ENCODE data around the gene TLR10.
"Not testable (repeated sequence)": the region's sequence is repeated elsewhere in the genome, so short reads cannot be mapped to it uniquely, and the experiment has no call there.

The TLR10 gene

DNA sequence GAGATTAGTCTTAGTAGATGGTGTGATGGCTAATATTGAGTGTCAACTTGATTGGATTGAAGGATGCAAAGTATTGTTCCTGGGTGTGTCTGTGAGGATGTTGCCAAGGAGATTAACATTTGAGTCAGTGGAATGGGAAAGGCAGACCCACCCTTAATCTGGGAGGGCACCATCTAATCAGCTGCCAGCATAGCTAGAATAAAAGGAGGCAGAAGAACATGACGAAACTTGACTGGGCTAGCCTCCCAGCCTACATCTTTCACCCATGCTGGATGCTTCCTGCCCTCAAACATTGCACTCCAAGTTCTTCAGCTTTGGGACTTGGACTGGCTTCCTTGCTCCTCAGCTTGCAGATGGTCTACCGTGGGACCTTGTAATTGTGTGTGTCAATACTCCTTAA lies 12.5 kb downstream of the TLR10 start:
- not testable (repeated sequence) for H2BK120ac ChIP-seq (ENCODE audit: low read depth, low read length); H3K27ac ChIP-seq (ENCODE audit: low read depth, low read length); H3K56ac ChIP-seq (ENCODE audit: low read length); H3K79me1 ChIP-seq (ENCODE audit: low read length); H3K79me2 ChIP-seq (ENCODE audit: control insufficient read depth, insufficient read depth, low read length); DNase-seq; H3K4me3 ChIP-seq (ENCODE audit: low read length); H3K27me3 ChIP-seq (ENCODE audit: insufficient read depth, low read length, poor library complexity); H3K18ac ChIP-seq (ENCODE audit: low read length); H4K5ac ChIP-seq (ENCODE audit: low read length); H3K36me3 ChIP-seq (ENCODE audit: control insufficient read depth, insufficient read depth, low read length); H2BK5ac ChIP-seq (ENCODE audit: low read length); H3K4ac ChIP-seq (ENCODE audit: low read depth, low read length); H3K9ac ChIP-seq (ENCODE audit: low read length); H3K4me1 ChIP-seq (ENCODE audit: control insufficient read depth, low read depth, low read length); H3K4me2 ChIP-seq (ENCODE audit: low read length); H2BK15ac ChIP-seq (replicated peaks; ENCODE audit: low read depth); H3K23ac ChIP-seq (ENCODE audit: low read length); H4K8ac ChIP-seq (ENCODE audit: low read depth, low read length); H2AK5ac ChIP-seq (ENCODE audit: low read length)
- WGBS (ENCODE audit: extremely low coverage, insufficient coverage, low lambda C conversion rate) = no CpG with 5 or more reads among the region's 2 CpGs

DNA sequence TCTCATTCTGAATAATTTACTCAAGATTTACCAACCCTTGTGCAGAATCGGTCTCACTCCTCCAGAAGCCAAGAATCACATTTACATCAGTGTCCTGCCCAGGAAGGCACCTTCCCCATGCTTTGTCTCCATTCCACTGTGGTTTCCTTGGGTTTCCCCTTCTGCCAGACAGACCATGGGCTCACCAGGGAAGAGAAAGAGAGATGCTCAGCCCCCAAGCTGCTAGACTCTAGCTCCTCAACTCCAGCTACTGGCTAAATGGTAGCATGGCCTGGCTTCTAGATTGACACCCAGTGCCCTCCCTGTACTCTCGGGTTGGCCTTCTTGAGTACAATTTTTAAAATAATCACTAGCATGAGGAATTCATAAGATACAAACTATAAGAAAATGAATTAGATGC lies 12.9 kb downstream of the TLR10 start:
- Histone ChIP-seq H2BK120ac (ENCODE audit: low read depth, low read length) (no peak overlapping the region), H3K18ac (ENCODE audit: low read length) (no peak overlapping the region), H2BK5ac (ENCODE audit: low read length) (no peak overlapping the region), H4K8ac (ENCODE audit: low read depth, low read length) (no peak overlapping the region), H3K79me1 (ENCODE audit: low read length) (no peaks in the 10 kb centered on the region), H3K4me1 (ENCODE audit: control insufficient read depth, low read depth, low read length) (no peaks in the 10 kb centered on the region), H3K56ac (ENCODE audit: low read length) (no peak overlapping the region), H3K36me3 (ENCODE audit: control insufficient read depth, insufficient read depth, low read length) (no peaks in the 10 kb centered on the region), H2BK15ac (replicated peaks; ENCODE audit: low read depth) (no peak overlapping the region), H2AK5ac (ENCODE audit: low read length) (no peak overlapping the region), H3K27ac (ENCODE audit: low read depth, low read length) (no peak overlapping the region), H3K27me3 (ENCODE audit: insufficient read depth, low read length, poor library complexity) (no peaks in the 10 kb centered on the region), H3K79me2 (ENCODE audit: control insufficient read depth, insufficient read depth, low read length) (no peaks in the 10 kb centered on the region), H3K4me3 (ENCODE audit: low read length) (no peak overlapping the region), H4K5ac (ENCODE audit: low read length) (no peak overlapping the region), H3K9ac (ENCODE audit: low read length) (no peak overlapping the region), H3K4me2 (ENCODE audit: low read length) (no peak overlapping the region), H3K23ac (ENCODE audit: low read length) (no peak overlapping the region), H3K4ac (ENCODE audit: low read depth, low read length) (no peak overlapping the region)
- DNase-seq = no peak
- WGBS (ENCODE audit: extremely low coverage, insufficient coverage, low lambda C conversion rate) = no CpG with 5 or more reads among the region's 2 CpGs

GRCh38 chr4:38769441-38769840 lies 13.3 kb downstream of the TLR10 start:
- H3K79me2 ChIP-seq (ENCODE audit: control insufficient read depth, insufficient read depth, low read length) = no peaks in the 10 kb centered on the region
- no peak overlapping the region for H3K23ac ChIP-seq (ENCODE audit: low read length)
- H3K4me2 ChIP-seq (ENCODE audit: low read length) = no peak overlapping the region
- no peak overlapping the region for H3K4me3 ChIP-seq (ENCODE audit: low read length)
- H3K4me1 ChIP-seq (ENCODE audit: control insufficient read depth, low read depth, low read length) = no peaks in the 10 kb centered on the region
- no peak overlapping the region for H4K8ac ChIP-seq (ENCODE audit: low read depth, low read length)
- H3K18ac ChIP-seq (ENCODE audit: low read length) = no peak overlapping the region
- no peak overlapping the region for H3K9ac ChIP-seq (ENCODE audit: low read length)
- no peak overlapping the region for H3K27ac ChIP-seq (ENCODE audit: low read depth, low read length)
- H3K4ac ChIP-seq (ENCODE audit: low read depth, low read length) = no peak overlapping the region
- H3K27me3 ChIP-seq (ENCODE audit: insufficient read depth, low read length, poor library complexity) = no peaks in the 10 kb centered on the region
- H2AK5ac ChIP-seq (ENCODE audit: low read length) = no peak overlapping the region
- H2BK120ac ChIP-seq (ENCODE audit: low read depth, low read length) = no peak overlapping the region
- H4K5ac ChIP-seq (ENCODE audit: low read length) = no peak overlapping the region
- H3K56ac ChIP-seq (ENCODE audit: low read length) = no peak overlapping the region
- no peak for DNase-seq
- WGBS (ENCODE audit: extremely low coverage, insufficient coverage, low lambda C conversion rate) = no CpG with 5 or more reads among the region's 2 CpGs
- H3K36me3 ChIP-seq (ENCODE audit: control insufficient read depth, insufficient read depth, low read length) = no peaks in the 10 kb centered on the region
- H2BK5ac ChIP-seq (ENCODE audit: low read length) = no peak overlapping the region
- H2BK15ac ChIP-seq (replicated peaks; ENCODE audit: low read depth) = no peak overlapping the region
- no peaks in the 10 kb centered on the region for H3K79me1 ChIP-seq (ENCODE audit: low read length)

DNA sequence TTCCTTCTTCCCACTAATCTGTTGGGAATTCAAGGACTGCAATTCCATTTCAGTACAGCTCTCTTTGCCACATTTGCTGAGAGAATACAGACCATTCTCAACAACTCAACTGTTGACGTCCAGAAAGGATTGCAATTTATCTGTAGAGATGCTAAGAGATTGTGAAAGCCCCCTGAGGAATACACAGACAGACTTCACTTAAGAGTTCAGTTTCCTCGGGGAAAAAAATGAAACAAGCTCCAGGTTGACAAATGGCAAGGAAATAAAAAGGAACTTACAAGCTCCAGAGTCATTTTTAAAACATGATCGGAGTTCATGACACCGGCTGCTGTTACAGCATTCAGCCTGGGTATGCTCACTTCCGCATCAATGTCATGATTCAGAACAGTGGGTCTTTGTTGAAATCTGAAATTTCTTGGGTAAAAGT lies 13.8 kb downstream of the TLR10 start:
- Histone ChIP-seq H2BK15ac (replicated peaks; ENCODE audit: low read depth) (no peak overlapping the region), H3K18ac (ENCODE audit: low read length) (no peak overlapping the region), H4K5ac (ENCODE audit: low read length) (no peak overlapping the region), H3K4me1 (ENCODE audit: control insufficient read depth, low read depth, low read length) (no peaks in the 10 kb centered on the region), H3K23ac (ENCODE audit: low read length) (no peak overlapping the region), H3K56ac (ENCODE audit: low read length) (no peak overlapping the region), H3K4me2 (ENCODE audit: low read length) (no peak overlapping the region), H3K4me3 (ENCODE audit: low read length) (no peak overlapping the region), H3K79me1 (ENCODE audit: low read length) (no peaks in the 10 kb centered on the region), H2AK5ac (ENCODE audit: low read length) (no peak overlapping the region), H4K8ac (ENCODE audit: low read depth, low read length) (no peak overlapping the region), H2BK120ac (ENCODE audit: low read depth, low read length) (no peak overlapping the region), H3K9ac (ENCODE audit: low read length) (no peak overlapping the region), H3K4ac (ENCODE audit: low read depth, low read length) (no peak overlapping the region), H3K27ac (ENCODE audit: low read depth, low read length) (no peak overlapping the region), H2BK5ac (ENCODE audit: low read length) (no peak overlapping the region), H3K79me2 (ENCODE audit: control insufficient read depth, insufficient read depth, low read length) (no peaks in the 10 kb centered on the region), H3K27me3 (ENCODE audit: insufficient read depth, low read length, poor library complexity) (no peaks in the 10 kb centered on the region), H3K36me3 (ENCODE audit: control insufficient read depth, insufficient read depth, low read length) (no peaks in the 10 kb centered on the region)
- no peak for DNase-seq
- WGBS (ENCODE audit: extremely low coverage, insufficient coverage, low lambda C conversion rate) = no CpG with 5 or more reads among the region's 5 CpGs

DNA sequence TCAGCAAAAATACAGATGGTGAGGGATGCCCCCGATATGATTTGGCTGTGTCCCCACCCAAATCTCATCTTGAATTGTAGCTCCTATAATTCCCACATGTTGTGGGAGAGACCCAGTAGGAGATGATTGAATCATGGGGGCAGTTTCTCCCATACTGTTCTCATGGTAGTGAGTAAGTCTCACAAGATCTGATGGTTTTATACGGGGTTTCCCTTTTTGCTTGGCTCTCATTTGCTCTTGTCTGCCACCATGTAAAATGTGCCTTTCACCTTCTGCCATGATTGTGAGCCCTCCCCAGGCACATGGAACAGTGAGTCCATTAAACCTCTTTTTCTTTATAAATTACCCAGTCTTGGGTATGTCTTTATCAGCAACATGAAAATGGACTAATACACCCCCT lies 15.8 kb downstream of the TLR10 start:
- H3K18ac ChIP-seq (ENCODE audit: low read length); H2AK5ac ChIP-seq (ENCODE audit: low read length); H3K23ac ChIP-seq (ENCODE audit: low read length); H3K9ac ChIP-seq (ENCODE audit: low read length); H4K5ac ChIP-seq (ENCODE audit: low read length); H3K4me1 ChIP-seq (ENCODE audit: control insufficient read depth, low read depth, low read length); H3K4ac ChIP-seq (ENCODE audit: low read depth, low read length); DNase-seq; H3K4me3 ChIP-seq (ENCODE audit: low read length); H2BK5ac ChIP-seq (ENCODE audit: low read length); H3K79me1 ChIP-seq (ENCODE audit: low read length); H3K4me2 ChIP-seq (ENCODE audit: low read length); H3K79me2 ChIP-seq (ENCODE audit: control insufficient read depth, insufficient read depth, low read length); H3K56ac ChIP-seq (ENCODE audit: low read length); H2BK120ac ChIP-seq (ENCODE audit: low read depth, low read length); H4K8ac ChIP-seq (ENCODE audit: low read depth, low read length); H2BK15ac ChIP-seq (replicated peaks; ENCODE audit: low read depth); H3K27ac ChIP-seq (ENCODE audit: low read depth, low read length); H3K36me3 ChIP-seq (ENCODE audit: control insufficient read depth, insufficient read depth, low read length); H3K27me3 ChIP-seq (ENCODE audit: insufficient read depth, low read length, poor library complexity): not testable (repeated sequence)
- no CpG with 5 or more reads among the region's 2 CpGs for WGBS (ENCODE audit: extremely low coverage, insufficient coverage, low lambda C conversion rate)

GRCh38 chr4:38765382-38765781 lies 17.4 kb downstream of the TLR10 start:
- Histone ChIP-seq H2BK5ac (ENCODE audit: low read length) (no peak overlapping the region), H2AK5ac (ENCODE audit: low read length) (no peak overlapping the region), H3K9ac (ENCODE audit: low read length) (no peak overlapping the region), H4K8ac (ENCODE audit: low read depth, low read length) (no peak overlapping the region), H2BK120ac (ENCODE audit: low read depth, low read length) (no peak overlapping the region), H3K4ac (ENCODE audit: low read depth, low read length) (no peak overlapping the region), H3K79me2 (ENCODE audit: control insufficient read depth, insufficient read depth, low read length) (no peaks in the 10 kb centered on the region), H3K4me2 (ENCODE audit: low read length) (no peak overlapping the region), H3K27me3 (ENCODE audit: insufficient read depth, low read length, poor library complexity) (no peaks in the 10 kb centered on the region), H3K36me3 (ENCODE audit: control insufficient read depth, insufficient read depth, low read length) (no peaks in the 10 kb centered on the region), H3K27ac (ENCODE audit: low read depth, low read length) (no peak overlapping the region), H3K79me1 (ENCODE audit: low read length) (no peaks in the 10 kb centered on the region), H4K5ac (ENCODE audit: low read length) (no peak overlapping the region), H3K18ac (ENCODE audit: low read length) (no peak overlapping the region), H3K4me1 (ENCODE audit: control insufficient read depth, low read depth, low read length) (no peaks in the 10 kb centered on the region), H3K56ac (ENCODE audit: low read length) (no peak overlapping the region), H3K4me3 (ENCODE audit: low read length) (no peak overlapping the region), H2BK15ac (replicated peaks; ENCODE audit: low read depth) (no peak overlapping the region), H3K23ac (ENCODE audit: low read length) (no peak overlapping the region)
- DNase-seq = no peak
- no CpG with 5 or more reads among the region's 3 CpGs for WGBS (ENCODE audit: extremely low coverage, insufficient coverage, low lambda C conversion rate)

All from mesendoderm (in vitro differentiated cells).